ENCODE data around the gene NABP1. TPM values are rescaled to one million over a fixed set of nuclear protein-coding genes. Genes with fewer than 3 reads are reported as not detected.

Gene NABP1
- total and polyA plus RNA-seq, 10 of the 15 experiments (the other 5 are each of a cell fraction or from before 2014, with no cell fraction given) = 22.9 to 65.7 (median 39.9) TPM

GRCh38 chr2:191637182-191638078 lies 40.5 kb upstream of the NABP1 start:
- Histone ChIP-seq H3K36me3 (ENCODE audit: control insufficient read depth in 2 of 2, insufficient read depth in 2 of 2, low read length in 1 of 2) (no peaks in the 10 kb centered on the region), H3K9ac (ENCODE audit: control insufficient read depth, insufficient read depth, low read length) (no peak overlapping the region), H3K4me3 (no peak overlapping the region), H3K79me2 (ENCODE audit: control insufficient read depth, insufficient read depth, low read length) (no peaks in the 10 kb centered on the region), H3K4me2 (ENCODE audit: control insufficient read depth, insufficient read depth) (no peak overlapping the region), H3K27me3 (replicated peaks in 1 of 2; ENCODE audit: control insufficient read depth in 2 of 2, insufficient read depth in 2 of 2, low read length in 1 of 2) (no peaks in the 10 kb centered on the region), H3K4me1 (ENCODE audit: control insufficient read depth, insufficient read depth, low read length) (peaks cover 34% of the 10 kb centered on the region), H2AFZ (ENCODE audit: control insufficient read depth, low read depth, low read length) (peak overlapping the region; percentile 20; the same call in 1 of the 2 replicates), H4K20me1 (ENCODE audit: control insufficient read depth, insufficient read depth) (no peaks in the 10 kb centered on the region), H3K27ac (ENCODE audit: control insufficient read depth, insufficient read depth) (no peak overlapping the region), H3K9me3 (replicated peaks; ENCODE audit: control insufficient read depth, insufficient read depth, low read length) (no peaks in the 10 kb centered on the region)
- intact Hi-C loops (cut with micrococcal nuclease; ENCODE audit: unreplicated experiment) (loop anchor here (2.0 to 5.0 kb wide), 2 partner anchors 40 to 53 kb away; partner anchors contain the start of gene NABP1), in situ Hi-C loops (cut with MboI) (no loop called here)
- ATAC-seq (peak; percentile 78), FAIRE-seq (no peak), DNase-seq (ENCODE audit: low read depth, low spot score) (no peak)
- ChIA-PET RAD21 (ENCODE audit: unreplicated experiment) (interaction anchor here (1.1 to 2.2 kb wide), 8 partner anchors 9 to 71 kb away, joined by 3 to 18 read pairs (median 6); partner anchors contain the start of gene NABP1), POLR2A (interaction anchor here (1.0 to 2.6 kb wide), 3 partner anchors 13 to 38 kb away, joined by 4 to 11 read pairs (median 11); no protein-coding TSS in a partner anchor), SMC1A (ENCODE audit: uncharacterized antibody, unreplicated experiment) (interaction anchor here (0.9 to 15.3 kb wide), 14 partner anchors 9 to 71 kb away, joined by 3 to 136 read pairs (median 8); no protein-coding TSS in a partner anchor), CTCF (interaction anchor here (0.7 to 1.7 kb wide), 12 partner anchors 10 to 586 kb away, joined by 3 to 7 read pairs (median 4); no protein-coding TSS in a partner anchor)
- WGBS (ENCODE audit: insufficient coverage, insufficient replicate concordance, low lambda C conversion rate, missing lambda C conversion rate) = 76% methylated on average over 6 of the region's 6 CpGs
- BruUV-seq (replicated peaks) = no TSS peak
- no peak for TF ChIP-seq HDAC6 (IDR thresholded peaks at IDR 0.05; ENCODE audit: unreplicated experiment)
- no peak for TF ChIP-seq BMI1 (IDR thresholded peaks at IDR 0.05; ENCODE audit: borderline replicate concordance)
- peak; percentile 48 for TF ChIP-seq PBX3 (IDR thresholded peaks at IDR 0.05; ENCODE audit: insufficient replicate concordance, low read depth, low read length)
- no peak for TF ChIP-seq USF2 (IDR thresholded peaks at IDR 0.05; ENCODE audit: borderline replicate concordance, low read depth, low read length)
- no peak for TF ChIP-seq RAD51 (IDR thresholded peaks at IDR 0.05)
- no peak for TF ChIP-seq ZNF217 (IDR thresholded peaks at IDR 0.05)
- no peak for TF ChIP-seq PAX5 (IDR thresholded peaks at IDR 0.05; ENCODE audit: borderline replicate concordance, low read depth, low read length)
- TF ChIP-seq ATF3 (IDR thresholded peaks at IDR 0.05; ENCODE audit: borderline replicate concordance, extremely low read depth, low read depth, low read length) = no peak
- no peak for TF ChIP-seq STAT1 (conservative IDR thresholded peaks at IDR 0.05)
- no peak for TF ChIP-seq ZNF207 (IDR thresholded peaks at IDR 0.05; ENCODE audit: borderline replicate concordance)
- no peak for TF ChIP-seq CHD4 (IDR thresholded peaks at IDR 0.05)
- TF ChIP-seq GABPA (IDR thresholded peaks at IDR 0.05; ENCODE audit: low read depth) = no peak
- no peak for TF ChIP-seq SREBF2 (IDR thresholded peaks at IDR 0.05; ENCODE audit: low read length)
- no peak for TF ChIP-seq IKZF1 (conservative IDR thresholded peaks at IDR 0.05)
- TF ChIP-seq SUZ12 (IDR thresholded peaks at IDR 0.05; ENCODE audit: unreplicated experiment) = no peak
- no peak for TF ChIP-seq ZSCAN29 (IDR thresholded peaks at IDR 0.05)
- no peak for TF ChIP-seq NR2C2 (IDR thresholded peaks at IDR 0.05; ENCODE audit: borderline replicate concordance, control insufficient read depth, insufficient read length, low read depth)
- TF ChIP-seq RELA (IDR thresholded peaks at IDR 0.05; ENCODE audit: borderline replicate concordance, partially characterized antibody) = no peak
- no peak for TF ChIP-seq POLR2AphosphoS2 (IDR thresholded peaks at IDR 0.05; ENCODE audit: low read depth, low read length)
- TF ChIP-seq NFYA (IDR thresholded peaks at IDR 0.05; ENCODE audit: borderline replicate concordance, low read depth, low read length) = no peak
- TF ChIP-seq NR2F1 (conservative IDR thresholded peaks at IDR 0.05) = no peak
